ENCODE results near the gene GNAI1. TPM values are rescaled to one million over a fixed set of nuclear protein-coding genes. Genes with fewer than 3 reads are reported as not detected.
"Not testable (repeated sequence)": the region's sequence is repeated elsewhere in the genome, so short reads cannot be mapped to it uniquely, and the experiment has no call there.

Gene GNAI1
- total RNA-seq, 2 donors from 2014 or later, result 0.35 to 1.1 TPM

DNA sequence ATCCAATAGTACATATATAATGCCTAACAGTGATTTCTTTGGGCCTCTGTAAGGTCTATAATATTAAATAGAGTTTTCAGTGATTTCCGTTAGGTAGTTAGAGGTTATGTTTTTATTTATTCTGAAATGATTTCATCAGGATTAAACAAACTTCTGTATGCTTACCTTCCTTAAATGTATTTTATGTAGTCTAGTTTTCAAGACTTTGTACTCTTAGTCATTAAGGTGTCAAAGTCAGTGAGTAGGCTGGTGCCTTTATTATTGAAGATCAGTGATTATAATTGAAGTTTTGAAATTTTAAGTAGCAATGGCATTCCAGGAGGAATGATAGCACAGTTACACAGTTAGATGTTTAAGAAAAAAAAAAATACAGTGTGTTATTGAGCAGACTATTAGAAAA is 20.7 kb downstream of the GNAI1 start:
- DNase-seq (no peak), ATAC-seq (no peak)
- no peaks in the 10 kb centered on the region for H3K27me3 Mint-ChIP-seq
- no peaks in the 10 kb centered on the region for H3K9me3 ChIP-seq (ENCODE audit: control insufficient read depth, low read length, poor library complexity, severe bottlenecking)
- H3K4me3 Mint-ChIP-seq, result no peak overlapping the region
- no peaks in the 10 kb centered on the region for H3K36me3 Mint-ChIP-seq (ENCODE audit: low read depth)
- no peak overlapping the region for H3K27ac Mint-ChIP-seq
- H3K4me1 Mint-ChIP-seq, result no peaks in the 10 kb centered on the region

DNA sequence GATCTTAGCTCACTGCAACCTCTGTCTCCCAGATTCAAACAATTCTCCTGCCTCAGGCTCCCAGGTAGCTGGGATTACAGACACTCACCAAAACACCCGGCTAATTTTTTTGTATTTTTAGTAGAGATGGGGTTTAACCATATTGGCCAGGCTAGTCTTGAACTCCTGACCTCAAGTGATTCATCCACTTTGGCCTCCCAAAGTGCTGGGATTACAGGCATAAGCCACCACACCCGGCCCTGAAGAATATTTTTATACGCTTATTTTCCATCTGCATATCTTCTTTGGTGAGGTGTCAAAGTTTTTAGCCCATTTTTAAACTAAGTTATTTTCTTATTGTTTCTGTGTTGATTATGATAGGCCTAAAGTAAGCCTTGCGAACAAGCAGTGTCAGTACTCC is 23.1 kb downstream of the GNAI1 start:
- not testable (repeated sequence) for H3K9me3 ChIP-seq (ENCODE audit: control insufficient read depth, low read length, poor library complexity, severe bottlenecking); H3K27ac Mint-ChIP-seq; DNase-seq; H3K4me3 Mint-ChIP-seq; H3K27me3 Mint-ChIP-seq; H3K4me1 Mint-ChIP-seq; H3K36me3 Mint-ChIP-seq (ENCODE audit: low read depth); ATAC-seq

DNA sequence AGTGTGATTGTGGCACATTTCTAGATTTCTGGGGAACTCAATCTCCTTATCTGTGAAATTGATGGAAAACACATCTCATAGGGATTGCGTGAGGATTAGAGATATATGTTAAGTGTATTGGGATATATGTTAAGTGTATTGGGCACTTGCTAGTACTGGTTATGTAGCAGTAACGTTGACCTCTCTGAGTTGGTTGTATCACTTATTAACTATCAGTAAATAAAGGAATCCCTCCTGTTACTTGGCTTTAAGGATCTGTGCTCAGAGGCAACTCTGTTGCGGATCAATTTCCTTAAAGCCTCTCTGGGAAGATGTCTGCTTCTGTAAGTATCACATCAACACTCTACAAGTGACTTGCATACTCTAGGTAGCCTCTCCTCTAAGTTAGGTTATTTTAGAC is 25.2 kb downstream of the GNAI1 start:
- no peak overlapping the region for H3K27ac Mint-ChIP-seq
- ATAC-seq (no peak), DNase-seq (no peak)
- H3K9me3 ChIP-seq (ENCODE audit: control insufficient read depth, low read length, poor library complexity, severe bottlenecking), result no peaks in the 10 kb centered on the region
- H3K4me1 Mint-ChIP-seq, result no peaks in the 10 kb centered on the region
- H3K4me3 Mint-ChIP-seq, result no peak overlapping the region
- no peaks in the 10 kb centered on the region for H3K36me3 Mint-ChIP-seq (ENCODE audit: low read depth)
- no peaks in the 10 kb centered on the region for H3K27me3 Mint-ChIP-seq

DNA sequence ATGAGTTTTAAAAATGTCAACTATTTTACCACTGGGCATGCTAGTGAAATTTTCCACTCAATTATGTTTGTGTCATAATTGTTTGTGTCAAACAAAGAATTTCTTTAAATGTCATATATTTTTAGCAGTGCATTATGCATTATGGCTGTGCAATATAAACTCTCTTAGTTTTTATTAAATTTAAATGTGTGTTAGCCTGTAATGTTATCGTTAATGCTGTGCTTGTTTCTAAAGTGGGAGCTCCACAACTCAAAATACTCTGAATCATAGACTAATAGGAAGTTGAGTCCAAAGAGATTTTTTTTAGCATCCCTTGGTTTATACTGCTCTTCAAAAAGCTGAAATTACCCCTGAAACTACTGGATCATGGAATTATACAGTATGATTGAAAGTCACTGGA is 26.8 kb downstream of the GNAI1 start:
- ATAC-seq, result no peak
- H3K27ac Mint-ChIP-seq, result no peak overlapping the region
- no peak overlapping the region for H3K4me3 Mint-ChIP-seq
- no peaks in the 10 kb centered on the region for H3K36me3 Mint-ChIP-seq (ENCODE audit: low read depth)
- DNase-seq, result no peak
- H3K9me3 ChIP-seq (ENCODE audit: control insufficient read depth, low read length, poor library complexity, severe bottlenecking), result no peaks in the 10 kb centered on the region
- no peaks in the 10 kb centered on the region for H3K4me1 Mint-ChIP-seq
- H3K27me3 Mint-ChIP-seq, result no peaks in the 10 kb centered on the region

DNA sequence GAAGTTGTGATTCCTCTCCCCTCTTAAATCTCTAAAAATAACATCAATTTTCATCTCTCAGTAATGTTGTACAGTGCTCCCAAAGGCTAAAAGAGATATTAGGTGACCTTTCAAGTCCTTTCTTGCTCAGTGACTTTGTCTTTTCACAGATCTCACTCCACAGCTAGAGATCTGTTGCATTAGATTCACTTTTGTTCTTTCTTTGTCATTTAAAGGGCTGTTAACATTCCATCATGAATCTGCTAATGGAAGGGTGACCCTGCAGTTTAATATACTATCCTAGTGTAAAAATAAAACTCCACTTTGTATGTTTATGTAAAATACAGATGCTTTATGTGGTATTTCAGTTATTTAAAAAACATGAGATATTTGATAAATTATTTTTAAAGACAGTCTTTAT is 30.5 kb downstream of the GNAI1 start:
- DNase-seq, result no peak
- Mint-ChIP-seq H3K27ac (no peak overlapping the region), H3K4me3 (no peak overlapping the region), H3K27me3 (no peaks in the 10 kb centered on the region), H3K36me3 (ENCODE audit: low read depth) (no peaks in the 10 kb centered on the region), H3K4me1 (no peaks in the 10 kb centered on the region)
- no peak for ATAC-seq
- no peaks in the 10 kb centered on the region for H3K9me3 ChIP-seq (ENCODE audit: control insufficient read depth, low read length, poor library complexity, severe bottlenecking)

DNA sequence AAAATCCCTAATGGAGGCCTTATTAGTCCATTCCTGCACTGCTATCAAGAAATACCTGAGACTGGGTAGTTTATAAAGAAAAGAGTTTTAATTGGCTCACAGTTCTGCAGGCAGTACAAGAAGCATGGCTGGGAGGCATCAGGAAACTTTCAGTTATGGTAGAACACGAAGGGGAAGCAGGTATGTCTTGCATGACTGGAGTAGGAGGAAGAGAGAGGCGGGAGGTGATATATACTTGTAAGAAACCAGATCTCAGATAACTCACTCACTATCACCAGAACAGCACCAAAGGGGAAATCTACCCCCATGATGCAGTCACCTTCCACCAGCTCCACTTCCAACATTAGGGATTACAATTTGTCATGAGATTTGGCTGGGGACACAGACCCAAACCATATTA is 35.8 kb downstream of the GNAI1 start:
- H3K27me3 Mint-ChIP-seq, result no peaks in the 10 kb centered on the region
- H3K9me3 ChIP-seq (ENCODE audit: control insufficient read depth, low read length, poor library complexity, severe bottlenecking), result no peaks in the 10 kb centered on the region
- H3K4me1 Mint-ChIP-seq, result no peaks in the 10 kb centered on the region
- DNase-seq (no peak), ATAC-seq (no peak)
- H3K27ac Mint-ChIP-seq, result no peak overlapping the region
- H3K4me3 Mint-ChIP-seq, result no peak overlapping the region
- no peaks in the 10 kb centered on the region for H3K36me3 Mint-ChIP-seq (ENCODE audit: low read depth)

DNA sequence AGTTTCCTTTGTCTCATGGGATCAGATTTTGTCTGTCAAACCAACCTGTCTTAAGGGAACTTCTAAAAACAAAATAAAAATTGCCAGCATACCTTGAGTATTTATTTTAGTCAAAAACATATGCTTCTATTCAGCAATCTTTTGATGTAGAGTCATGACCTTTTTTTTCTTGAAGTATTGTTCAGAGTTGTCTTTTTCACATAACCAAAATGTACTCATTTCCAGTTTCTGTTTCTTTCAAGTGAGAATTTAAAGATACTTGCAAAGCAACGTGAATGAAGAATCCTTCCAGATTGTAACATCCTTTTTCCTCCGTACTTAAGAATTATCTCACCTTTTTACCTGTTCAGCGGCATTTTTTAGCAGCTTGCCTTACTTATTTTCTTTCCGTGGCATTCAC is 37.8 kb downstream of the GNAI1 start:
- ATAC-seq (no peak), DNase-seq (no peak)
- H3K9me3 ChIP-seq (ENCODE audit: control insufficient read depth, low read length, poor library complexity, severe bottlenecking), result no peaks in the 10 kb centered on the region
- Mint-ChIP-seq H3K27ac (no peak overlapping the region), H3K36me3 (ENCODE audit: low read depth) (no peaks in the 10 kb centered on the region), H3K4me1 (no peaks in the 10 kb centered on the region), H3K27me3 (no peaks in the 10 kb centered on the region), H3K4me3 (no peak overlapping the region)

DNA sequence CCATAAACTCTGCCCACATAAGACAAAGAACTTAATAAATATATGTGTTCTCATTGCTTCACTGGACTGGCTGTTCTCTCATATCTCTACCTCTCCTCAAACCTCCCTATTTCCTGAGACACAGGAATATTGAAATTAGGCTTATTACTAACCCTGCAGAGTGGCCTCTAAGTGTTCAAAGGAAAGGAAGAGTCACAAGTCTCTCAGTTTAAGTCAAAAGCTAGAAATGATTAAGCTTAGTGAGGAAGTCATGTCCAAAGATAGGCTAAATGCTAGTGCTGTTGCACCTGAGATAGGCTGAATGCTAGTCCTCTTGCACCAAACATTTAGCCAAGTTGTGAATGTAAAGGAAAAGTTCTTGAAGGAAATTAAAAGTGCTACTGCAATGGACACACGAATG is 41.1 kb downstream of the GNAI1 start:
- no peak overlapping the region for H3K27ac Mint-ChIP-seq
- no peaks in the 10 kb centered on the region for H3K27me3 Mint-ChIP-seq
- H3K36me3 Mint-ChIP-seq (ENCODE audit: low read depth), result no peaks in the 10 kb centered on the region
- no peak overlapping the region for H3K4me3 Mint-ChIP-seq
- ATAC-seq (no peak), DNase-seq (no peak)
- H3K4me1 Mint-ChIP-seq, result no peaks in the 10 kb centered on the region
- no peaks in the 10 kb centered on the region for H3K9me3 ChIP-seq (ENCODE audit: control insufficient read depth, low read length, poor library complexity, severe bottlenecking)

DNA sequence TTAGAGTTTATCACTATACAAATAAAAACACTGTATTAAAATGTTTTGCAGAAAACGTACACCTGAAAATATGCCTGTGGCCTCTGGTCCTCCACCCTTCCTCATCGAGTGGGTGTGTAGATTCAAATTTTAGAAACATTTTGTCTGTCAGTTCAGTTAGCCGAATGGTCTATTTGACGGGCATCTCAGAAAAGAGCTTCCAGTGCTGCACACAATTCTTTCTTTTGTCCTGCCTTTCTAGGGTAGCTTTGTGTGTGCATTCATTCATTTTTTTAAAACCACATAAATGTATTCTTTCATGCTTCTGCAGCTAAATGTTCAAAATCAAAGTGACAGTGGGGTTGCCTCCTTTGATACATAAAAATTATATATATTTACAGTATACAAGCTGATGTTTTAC is 46.8 kb downstream of the GNAI1 start:
- Mint-ChIP-seq H3K27ac (no peak overlapping the region), H3K27me3 (no peaks in the 10 kb centered on the region), H3K36me3 (ENCODE audit: low read depth) (no peaks in the 10 kb centered on the region), H3K4me1 (no peaks in the 10 kb centered on the region), H3K4me3 (no peak overlapping the region)
- H3K9me3 ChIP-seq (ENCODE audit: control insufficient read depth, low read length, poor library complexity, severe bottlenecking), result no peaks in the 10 kb centered on the region
- DNase-seq (no peak), ATAC-seq (no peak)

DNA sequence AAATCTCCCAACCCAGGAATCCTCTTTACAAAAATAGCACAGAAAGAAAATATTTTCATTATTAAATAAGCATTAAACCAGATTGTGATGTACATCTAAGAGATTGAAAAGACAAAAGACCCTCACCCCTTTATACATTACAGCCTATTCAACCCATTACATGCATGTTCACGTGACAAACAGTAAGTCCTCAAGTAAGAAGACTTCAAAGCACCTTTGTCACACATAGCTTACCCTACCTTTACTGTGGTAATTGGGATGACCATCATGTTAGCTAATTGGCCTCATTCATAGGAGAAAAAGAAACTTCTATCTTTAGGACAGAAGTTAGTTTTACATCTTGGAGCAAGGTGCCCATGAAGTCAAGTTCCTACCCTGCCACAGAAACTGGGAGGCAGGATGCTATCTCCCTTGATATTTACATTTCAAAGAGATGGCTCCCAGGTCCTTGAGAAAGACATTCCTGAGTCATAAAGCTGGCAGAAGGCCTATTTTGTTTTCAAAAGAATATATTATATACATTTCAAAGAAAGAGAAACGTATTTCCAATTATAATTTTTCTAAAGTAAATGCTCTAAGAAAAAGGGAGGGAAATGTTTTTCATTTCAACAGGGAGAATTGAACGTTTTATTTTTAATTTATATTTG is 48.1 kb downstream of the GNAI1 start:
- no peaks in the 10 kb centered on the region for H3K4me1 Mint-ChIP-seq
- no peak for ATAC-seq
- no peaks in the 10 kb centered on the region for H3K27me3 Mint-ChIP-seq

DNA sequence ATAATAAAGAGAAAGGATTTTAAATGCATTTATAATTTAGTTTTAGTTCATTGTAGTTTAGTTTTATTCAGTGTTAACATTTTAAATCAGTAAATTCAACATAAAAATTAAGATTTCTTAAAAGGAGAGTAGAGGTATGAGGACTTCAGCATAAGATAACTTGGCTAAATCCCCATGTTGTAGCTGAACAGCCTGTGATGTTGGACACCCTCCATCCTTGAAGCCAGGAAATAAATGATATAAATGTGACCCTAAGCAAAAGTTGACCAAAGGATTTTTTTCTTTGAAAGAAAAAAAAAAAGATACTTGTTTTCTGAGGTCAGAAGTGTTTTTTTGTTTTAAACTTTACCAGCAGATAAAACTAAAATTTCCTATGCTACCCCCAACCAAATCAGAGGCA is 48.7 kb downstream of the GNAI1 start:
- H3K9me3 ChIP-seq (ENCODE audit: control insufficient read depth, low read length, poor library complexity, severe bottlenecking), result no peaks in the 10 kb centered on the region
- no peak for ATAC-seq
- Mint-ChIP-seq H3K36me3 (ENCODE audit: low read depth) (no peaks in the 10 kb centered on the region), H3K4me1 (no peaks in the 10 kb centered on the region), H3K27ac (no peak overlapping the region), H3K27me3 (no peaks in the 10 kb centered on the region), H3K4me3 (no peak overlapping the region)
- no peak for DNase-seq

More for the DNA sequence above, 48.1 kb downstream of the GNAI1 start:
- DNase-seq, result no peak
- no peak overlapping the region for H3K4me3 Mint-ChIP-seq
- H3K9me3 ChIP-seq (ENCODE audit: control insufficient read depth, low read length, poor library complexity, severe bottlenecking), result no peaks in the 10 kb centered on the region
- H3K27ac Mint-ChIP-seq, result no peak overlapping the region
- H3K36me3 Mint-ChIP-seq (ENCODE audit: low read depth), result no peaks in the 10 kb centered on the region

DNA sequence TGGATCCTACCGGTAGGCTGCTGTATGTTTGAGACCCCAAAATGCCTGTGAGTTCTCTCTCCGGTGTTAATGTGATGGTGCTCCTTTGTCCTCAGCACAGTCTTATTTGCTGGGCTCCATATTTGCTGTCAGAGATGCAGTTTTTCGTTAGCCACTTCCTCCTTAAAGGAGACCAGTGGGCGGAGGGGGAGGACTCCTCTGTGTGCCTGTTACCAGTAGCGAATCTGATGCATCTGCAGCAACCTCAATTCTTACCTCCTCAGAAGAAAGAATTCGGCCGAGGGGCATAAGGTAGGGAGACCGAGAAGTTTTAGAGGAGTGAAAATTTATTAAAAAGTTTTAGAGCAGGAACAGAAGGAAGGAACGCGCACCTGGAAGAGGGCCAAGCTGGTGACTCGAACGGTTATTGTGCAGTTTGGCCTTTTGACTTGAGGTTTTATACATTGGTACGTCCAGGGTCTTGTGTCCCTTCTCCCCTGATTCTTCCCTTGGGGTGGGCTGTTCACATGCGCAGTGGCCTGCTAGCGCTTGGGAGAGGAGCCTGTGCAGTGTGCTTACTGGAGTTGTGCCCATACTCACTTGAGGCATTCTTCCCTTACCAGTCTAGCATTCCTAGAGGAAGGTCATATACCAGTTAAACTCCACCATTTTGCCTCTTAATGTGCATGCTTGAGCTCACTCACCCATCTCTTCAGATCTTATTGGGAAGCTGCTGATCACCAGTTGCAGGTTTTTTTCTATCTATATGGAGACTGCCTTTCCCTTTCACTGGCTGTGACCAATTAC is 49.5 kb downstream of the GNAI1 start:
- no peaks in the 10 kb centered on the region for H3K4me1 Mint-ChIP-seq
- no peaks in the 10 kb centered on the region for H3K9me3 ChIP-seq (ENCODE audit: control insufficient read depth, low read length, poor library complexity, severe bottlenecking)
- no peak overlapping the region for H3K4me3 Mint-ChIP-seq
- no peaks in the 10 kb centered on the region for H3K27me3 Mint-ChIP-seq
- ATAC-seq (no peak), DNase-seq (no peak)
- H3K36me3 Mint-ChIP-seq (ENCODE audit: low read depth), result no peaks in the 10 kb centered on the region
- H3K27ac Mint-ChIP-seq, result no peak overlapping the region

DNA sequence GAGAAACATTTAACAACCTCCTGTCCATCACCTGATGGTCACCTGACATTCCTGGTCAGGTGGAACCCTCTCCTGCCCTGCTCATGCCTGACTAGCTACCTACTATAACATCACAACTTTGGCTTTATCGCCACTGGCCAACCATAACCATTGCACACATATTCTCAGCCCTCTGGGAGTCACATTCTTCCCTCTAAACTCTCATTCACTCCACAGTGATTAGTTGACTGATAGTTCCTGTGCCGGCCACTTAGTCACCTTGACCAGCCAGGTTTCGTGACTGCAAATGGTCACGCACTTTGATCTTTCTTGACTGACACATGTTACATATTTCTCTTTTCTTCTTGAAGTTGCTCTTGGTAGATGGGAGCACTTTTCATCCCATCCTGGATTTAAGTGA is 50.1 kb downstream of the GNAI1 start:
- Mint-ChIP-seq H3K4me1 (no peaks in the 10 kb centered on the region), H3K36me3 (ENCODE audit: low read depth) (no peaks in the 10 kb centered on the region), H3K4me3 (no peak overlapping the region), H3K27me3 (no peaks in the 10 kb centered on the region), H3K27ac (no peak overlapping the region)
- no peaks in the 10 kb centered on the region for H3K9me3 ChIP-seq (ENCODE audit: control insufficient read depth, low read length, poor library complexity, severe bottlenecking)
- ATAC-seq, result no peak
- no peak for DNase-seq

DNA sequence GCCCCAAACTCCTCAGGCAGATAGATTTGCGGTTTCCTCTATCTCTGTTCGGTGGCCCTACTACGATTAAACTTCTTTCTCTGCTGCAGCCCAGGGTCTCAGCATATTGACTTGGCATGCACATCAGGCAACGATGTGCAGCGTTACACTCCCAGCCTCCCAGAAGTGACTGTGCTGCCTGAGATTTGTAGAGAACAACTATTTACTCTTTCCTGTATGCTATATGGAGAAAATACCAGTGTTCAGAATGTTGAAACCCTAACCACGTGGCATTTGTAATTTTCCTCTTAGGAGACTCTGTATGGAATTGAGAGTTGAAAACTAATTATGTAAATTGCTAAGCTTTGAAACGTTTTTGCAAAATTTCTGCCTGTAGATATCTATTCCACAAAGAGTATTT is 50.9 kb downstream of the GNAI1 start:
- no peaks in the 10 kb centered on the region for H3K27me3 Mint-ChIP-seq
- no peaks in the 10 kb centered on the region for H3K36me3 Mint-ChIP-seq (ENCODE audit: low read depth)
- ATAC-seq (no peak), DNase-seq (no peak)
- no peaks in the 10 kb centered on the region for H3K9me3 ChIP-seq (ENCODE audit: control insufficient read depth, low read length, poor library complexity, severe bottlenecking)
- H3K4me3 Mint-ChIP-seq, result no peak overlapping the region
- H3K27ac Mint-ChIP-seq, result no peak overlapping the region
- H3K4me1 Mint-ChIP-seq, result no peaks in the 10 kb centered on the region
